Endothelial cell of umbilical vein (primary cell): Measurements from ENCODE around the gene ST6GALNAC3. TPM values are rescaled to one million over a fixed set of nuclear protein-coding genes. Genes with fewer than 3 reads are reported as not detected.
A peak's percentile ranks its signal among the peaks of the same experiment; 100 is the strongest.
"Not testable (repeated sequence)": the region's sequence is repeated elsewhere in the genome, so short reads cannot be mapped to it uniquely, and the experiment has no call there.

Source experiments
- BruUV-seq: library from RNA; stranded (reverse); fragments of 400-500 nt; replicated peaks from 2 replicates; lab custom pipeline; 2021; lab: Mats Ljungman, UMichigan
- CTCF ChIA-PET: fragments of 300-600, 350-600 bp; sonication (Branson Sonifier 250); formaldehyde crosslinking; loops from one replicate; lab custom pipeline; 2021; ENCODE audit warnings: antibody characterized with exemption, inconsistent platforms; lab: Charles Lee
- POLR2A ChIA-PET: fragments of 300-600, 350-600 bp; sonication (Branson Sonifier 250); formaldehyde crosslinking; loops from one replicate; lab custom pipeline; 2021; ENCODE audit warnings: antibody characterized with exemption, inconsistent platforms; lab: Charles Lee
- DNase-seq: peaks from one replicate; pipeline ENCODE4 v3.0.0-alpha.2; 2011; ENCODE audit warnings: low read depth, low spot score
- FAIRE-seq: peaks from 2 replicates; lab custom pipeline; 2011; peaks lifted over from hg19 to GRCh38; lab: Jason Lieb, UNC
- H2AFZ ChIP-seq: 2 replicates; pipeline ENCODE4 v1.6.0; 2012; ENCODE audit warnings: low read depth, low read length, control low read depth, inconsistent platforms
- H3K27ac ChIP-seq: 2 replicates; pipeline ENCODE4 v1.5.1; 2011; ENCODE audit warnings: low read depth, mild to moderate bottlenecking, control low read depth, low read length, moderate library complexity; ENCODE audit not compliant: insufficient read depth
- H3K27me3 ChIP-seq, 2 experiments: 2 replicates each; pipeline versions ENCODE4 v1.6.0 to v1.6.1; 2011; ENCODE audit warnings: low read length in 2 of 2, mixed read lengths in 1 of 2; ENCODE audit not compliant: control insufficient read depth in 2 of 2, insufficient read depth in 2 of 2
- H3K36me3 ChIP-seq, 2 experiments: 2 replicates in 1 of 2; 3 replicates in 1 of 2; pipeline ENCODE4 v1.5.1; 2011; ENCODE audit warnings: low read length in 2 of 2, mild to moderate bottlenecking in 1 of 2, moderate library complexity in 1 of 2; ENCODE audit not compliant: control insufficient read depth in 2 of 2, insufficient read depth in 2 of 2; ENCODE audit errors: extremely low read depth in 1 of 2
- H3K4me1 ChIP-seq: 3 replicates; pipeline ENCODE4 v1.5.1; 2011; ENCODE audit warnings: mild to moderate bottlenecking, low read length; ENCODE audit not compliant: control insufficient read depth, insufficient read depth; ENCODE audit errors: extremely low read depth
- H3K4me2 ChIP-seq: 2 replicates; pipeline ENCODE4 v1.6.1; 2011; ENCODE audit warnings: low read length, control low read depth, mixed read lengths; ENCODE audit not compliant: insufficient read depth
- H3K4me3 ChIP-seq, 3 experiments: fragments of 200-600 bp in 1 of 3; sonication (generic), shearing (Covaris generic) in 1 of 3; replicated peaks in 1 of 3; 2 replicates each; pipeline ENCODE4 v1.5.1; 2011 to 2016; ENCODE audit warnings: control low read depth in 3 of 3, low read length in 3 of 3, mild to moderate bottlenecking in 2 of 3, inconsistent platforms in 1 of 3, low read depth in 1 of 3, moderate library complexity in 1 of 3; ENCODE audit not compliant: insufficient read depth in 1 of 3
- H3K79me2 ChIP-seq: 2 replicates; pipeline ENCODE4 v1.6.0; 2012; ENCODE audit warnings: low read length, inconsistent platforms; ENCODE audit not compliant: control insufficient read depth, insufficient read depth
- H3K9ac ChIP-seq: replicated peaks from 2 replicates; pipeline ENCODE3; 2011; ENCODE audit warnings: low read length, control low read depth; ENCODE audit not compliant: insufficient read depth; ENCODE audit errors: extremely low read depth
- H3K9me1 ChIP-seq: replicated peaks from 3 replicates; pipeline ENCODE4 v1.6.0; 2011; ENCODE audit warnings: mild to moderate bottlenecking, low read length; ENCODE audit not compliant: control insufficient read depth, insufficient read depth; ENCODE audit errors: extremely low read depth
- H3K9me3 ChIP-seq: replicated peaks from 2 replicates; pipeline ENCODE4 v1.5.1; 2012; ENCODE audit warnings: low read length, inconsistent platforms; ENCODE audit not compliant: control insufficient read depth, insufficient read depth
- H4K20me1 ChIP-seq: replicated peaks from 2 replicates; pipeline ENCODE3; 2011; ENCODE audit warnings: mild to moderate bottlenecking, low read length; ENCODE audit not compliant: control insufficient read depth, insufficient read depth; ENCODE audit errors: extremely low read depth
- CTCF ChIP-seq, 2 donors: IDR thresholded peaks; 1 replicate in 1 of 2; 2 replicates in 1 of 2; pipeline ENCODE4 v1.5.1; 2011; ENCODE audit warnings: low read length in 2 of 2, mild to moderate bottlenecking in 2 of 2, moderate library complexity in 2 of 2, control low read depth in 1 of 2, inconsistent platforms in 1 of 2, low read depth in 1 of 2; ENCODE audit not compliant: insufficient read depth in 1 of 2; ENCODE audit errors: extremely low read depth in 1 of 2
- EZH2 ChIP-seq: IDR thresholded peaks from 2 replicates; pipeline ENCODE4 v1.6.1; 2012; ENCODE audit warnings: borderline replicate concordance, low read depth, mild to moderate bottlenecking, moderate library complexity, low read length, inconsistent platforms; ENCODE audit not compliant: severe bottlenecking
- FOS ChIP-seq: IDR thresholded peaks from 2 replicates; pipeline ENCODE4 v1.6.1; 2011; ENCODE audit warnings: mild to moderate bottlenecking, low read length, moderate library complexity, borderline replicate concordance; ENCODE audit not compliant: insufficient read depth
- GATA2 ChIP-seq: IDR thresholded peaks from 2 replicates; pipeline ENCODE4 v1.7.0; 2011; ENCODE audit warnings: low read depth, mild to moderate bottlenecking, moderate library complexity, mixed read lengths, low read length; ENCODE audit not compliant: insufficient read length, insufficient read depth
- JUN ChIP-seq: IDR thresholded peaks from 2 replicates; pipeline ENCODE4 v1.6.1; 2011; ENCODE audit warnings: borderline replicate concordance, low read depth; ENCODE audit not compliant: insufficient read length, insufficient read depth
- MYC ChIP-seq: IDR thresholded peaks from one replicate; pipeline ENCODE4 v1.6.1; 2011; ENCODE audit warnings: mild to moderate bottlenecking, low read depth, low read length
- POLR2A ChIP-seq: IDR thresholded peaks from 2 replicates; pipeline ENCODE4 v1.6.1; 2012; ENCODE audit warnings: low read depth, mild to moderate bottlenecking, control low read depth, low read length
- POLR2AphosphoS5 ChIP-seq: IDR thresholded peaks from 2 replicates; pipeline ENCODE4 v1.6.1; 2012; ENCODE audit warnings: low read depth, mild to moderate bottlenecking, control low read depth, low read length, moderate library complexity; ENCODE audit not compliant: insufficient read depth
- dilution Hi-C: fragments of 300-500 bp; cut with MboI; formaldehyde crosslinking; loops from one replicate; pipeline ENCODE4 v1.15.0; 2019; ENCODE audit warnings: low sequenced_read_pairs; ENCODE audit not compliant: extremely low pct_ligation_motif_present
- intact Hi-C: fragments of 100-400 bp; cut with micrococcal nuclease; formaldehyde crosslinking; loops from one replicate; pipeline ENCODE4 v1.10.0; 2022
- polyA plus RNA-seq, 4 experiments: library from polyadenylated mRNA; depleted of rRNA in 3 of 4; stranded (reverse) in 3 of 4; unstranded in 1 of 4; fragments of >200 nt; gene quantifications; 2 replicates each; pipeline versions ENCODE4 v1.2.1 to v1.2.3, GENCODE V29; 2011 to 2012; ENCODE audit warnings: missing spikeins in 1 of 4
- total RNA-seq: library from RNA; stranded (reverse); gene quantifications from 2 replicates; pipeline ENCODE4 v1.2.3, GENCODE V29; 2021

Gene ST6GALNAC3
- total and polyA plus RNA-seq, 2 donors (not counting 3 experiments of a cell fraction or from before 2014, with no cell fraction given): 7.6 to 48.3 TPM

GRCh38 chr1:76121850-76122249, 47.3 kb downstream of the ST6GALNAC3 start:
- H3K9ac ChIP-seq: no peak overlapping the region
- H3K27ac ChIP-seq: no peak overlapping the region
- no peaks in the 10 kb centered on the region for H3K36me3 ChIP-seq
- DNase-seq: no peak
- no peaks in the 10 kb centered on the region for H3K9me1 ChIP-seq
- H3K4me2 ChIP-seq: no peak overlapping the region
- H3K4me1 ChIP-seq: no peaks in the 10 kb centered on the region
- H3K9me3 ChIP-seq: no peaks in the 10 kb centered on the region
- H3K79me2 ChIP-seq: no peaks in the 10 kb centered on the region
- dilution Hi-C loops (no loop called here), intact Hi-C loops (no loop called here)
- no peaks in the 10 kb centered on the region for H4K20me1 ChIP-seq
- CTCF ChIA-PET: interaction anchor here (0.9 to 1.0 kb wide), 2 partner anchors 33 to 87 kb away, joined by 4 to 5 read pairs; no protein-coding TSS in a partner anchor
- no TSS peak for BruUV-seq
- no peak for FAIRE-seq
- no peak overlapping the region for H2AFZ ChIP-seq
- POLR2A ChIA-PET: no interaction called here
- H3K4me3 ChIP-seq: no peak overlapping the region
- TF ChIP-seq GATA2 (no peak), POLR2AphosphoS5 (no peak), JUN (no peak), EZH2 (no peak), CTCF (IDR thresholded peaks at IDR 0.05; ENCODE audit: extremely low read depth in 1 of 2, insufficient read depth in 1 of 2, low read depth in 1 of 2, low read length in 2 of 2) (no peak), POLR2A (no peak)
- H3K27me3 ChIP-seq: no peaks in the 10 kb centered on the region

- DNase-seq (no peak), FAIRE-seq (no peak)
- no peak overlapping the region for H3K4me3 ChIP-seq
- no peak overlapping the region for H3K9ac ChIP-seq
- no peak overlapping the region for H3K4me2 ChIP-seq
- TF ChIP-seq POLR2AphosphoS5 (no peak), EZH2 (no peak), JUN (no peak), MYC (no peak), FOS (no peak), POLR2A (no peak)
- no peaks in the 10 kb centered on the region for H3K36me3 ChIP-seq
- H4K20me1 ChIP-seq: no peaks in the 10 kb centered on the region
- H2AFZ ChIP-seq: no peak overlapping the region
- dilution Hi-C loops (no loop called here), intact Hi-C loops (no loop called here)
- H3K4me1 ChIP-seq: no peaks in the 10 kb centered on the region
- H3K9me1 ChIP-seq: no peaks in the 10 kb centered on the region
- no peaks in the 10 kb centered on the region for H3K27me3 ChIP-seq
- no peaks in the 10 kb centered on the region for H3K9me3 ChIP-seq
- ChIA-PET POLR2A (no interaction called here), CTCF (interaction anchor here (0.9 to 1.3 kb wide), 3 partner anchors 10 to 87 kb away, joined by 3 to 5 read pairs (median 4); no protein-coding TSS in a partner anchor)
- no peak overlapping the region for H3K27ac ChIP-seq
- BruUV-seq: no TSS peak
- no peaks in the 10 kb centered on the region for H3K79me2 ChIP-seq
Measured at GRCh38 chr1:76122271-76122670, 47.7 kb downstream of the ST6GALNAC3 start.

- H3K36me3 ChIP-seq, intact Hi-C loops, H3K79me2 ChIP-seq, DNase-seq, H3K9me1 ChIP-seq, H3K27me3 ChIP-seq, H3K4me2 ChIP-seq, H3K27ac ChIP-seq, H3K9me3 ChIP-seq, BruUV-seq, H2AFZ ChIP-seq, dilution Hi-C loops, H3K9ac ChIP-seq, H3K4me1 ChIP-seq, H3K4me3 ChIP-seq, H4K20me1 ChIP-seq: not testable (repeated sequence)
- POLR2A ChIA-PET: interaction anchor here (0.6 kb wide), 1 partner anchor 49 kb away, joined by 4 read pairs; the partner anchor contains the start of gene ST6GALNAC3
- CTCF ChIA-PET: interaction anchor here (0.7 to 1.5 kb wide), 6 partner anchors 9 to 1405 kb away, joined by 3 to 5 read pairs (median 4); no protein-coding TSS in a partner anchor
- peak; percentile 24 for FAIRE-seq
Measured at GRCh38 chr1:76123411-76124064, 49.0 kb downstream of the ST6GALNAC3 start.
